ENCODE data around the gene SUGP1. TPM values are rescaled to one million over a fixed set of nuclear protein-coding genes. Genes with fewer than 3 reads are reported as not detected.
A peak's percentile ranks its signal among the peaks of the same experiment; 100 is the strongest.

The SUGP1 gene
- total RNA-seq, 1 donor: 27.1 TPM

GRCh38 chr19:19362075-19362474, 41.8 kb upstream of the SUGP1 start:
- Histone ChIP-seq H3K27me3 (ENCODE audit: insufficient read depth, low read length) (no peaks in the 10 kb centered on the region), H3K9me3 (ENCODE audit: low read depth, low read length) (no peaks in the 10 kb centered on the region), H2AFZ (ENCODE audit: low read length) (no peak overlapping the region), H3K4me3 (ENCODE audit: insufficient read depth, low read length) (no peak overlapping the region), H3K27ac (ENCODE audit: low read depth, low read length) (no peak overlapping the region), H3K36me3 (ENCODE audit: insufficient read depth, low read length) (peaks cover 13% of the 10 kb centered on the region), H3K4me2 (ENCODE audit: insufficient read depth, low read length) (no peak overlapping the region), H3K4me1 (ENCODE audit: insufficient read depth, low read length) (peaks cover 12% of the 10 kb centered on the region), H3K79me2 (ENCODE audit: insufficient read depth, low read length) (no peaks in the 10 kb centered on the region), H4K20me1 (ENCODE audit: insufficient read depth, low read length) (no peaks in the 10 kb centered on the region)
- no peak for DNase-seq (ENCODE audit: insufficient read length, low spot score, missing footprints)
- TF ChIP-seq, protein P1, sequence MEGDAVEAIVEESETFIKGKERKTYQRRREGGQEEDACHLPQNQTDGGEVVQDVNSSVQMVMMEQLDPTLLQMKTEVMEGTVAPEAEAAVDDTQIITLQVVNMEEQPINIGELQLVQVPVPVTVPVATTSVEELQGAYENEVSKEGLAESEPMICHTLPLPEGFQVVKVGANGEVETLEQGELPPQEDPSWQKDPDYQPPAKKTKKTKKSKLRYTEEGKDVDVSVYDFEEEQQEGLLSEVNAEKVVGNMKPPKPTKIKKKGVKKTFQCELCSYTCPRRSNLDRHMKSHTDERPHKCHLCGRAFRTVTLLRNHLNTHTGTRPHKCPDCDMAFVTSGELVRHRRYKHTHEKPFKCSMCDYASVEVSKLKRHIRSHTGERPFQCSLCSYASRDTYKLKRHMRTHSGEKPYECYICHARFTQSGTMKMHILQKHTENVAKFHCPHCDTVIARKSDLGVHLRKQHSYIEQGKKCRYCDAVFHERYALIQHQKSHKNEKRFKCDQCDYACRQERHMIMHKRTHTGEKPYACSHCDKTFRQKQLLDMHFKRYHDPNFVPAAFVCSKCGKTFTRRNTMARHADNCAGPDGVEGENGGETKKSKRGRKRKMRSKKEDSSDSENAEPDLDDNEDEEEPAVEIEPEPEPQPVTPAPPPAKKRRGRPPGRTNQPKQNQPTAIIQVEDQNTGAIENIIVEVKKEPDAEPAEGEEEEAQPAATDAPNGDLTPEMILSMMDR (IDR thresholded peaks at IDR 0.05; ENCODE audit: extremely low read depth, low read depth, low read length): no peak

GRCh38 chr19:19361075-19361594, 40.8 kb upstream of the SUGP1 start:
- TF ChIP-seq, protein P1 (IDR thresholded peaks at IDR 0.05; ENCODE audit: extremely low read depth, low read depth, low read length): peak; percentile 80

DNA sequence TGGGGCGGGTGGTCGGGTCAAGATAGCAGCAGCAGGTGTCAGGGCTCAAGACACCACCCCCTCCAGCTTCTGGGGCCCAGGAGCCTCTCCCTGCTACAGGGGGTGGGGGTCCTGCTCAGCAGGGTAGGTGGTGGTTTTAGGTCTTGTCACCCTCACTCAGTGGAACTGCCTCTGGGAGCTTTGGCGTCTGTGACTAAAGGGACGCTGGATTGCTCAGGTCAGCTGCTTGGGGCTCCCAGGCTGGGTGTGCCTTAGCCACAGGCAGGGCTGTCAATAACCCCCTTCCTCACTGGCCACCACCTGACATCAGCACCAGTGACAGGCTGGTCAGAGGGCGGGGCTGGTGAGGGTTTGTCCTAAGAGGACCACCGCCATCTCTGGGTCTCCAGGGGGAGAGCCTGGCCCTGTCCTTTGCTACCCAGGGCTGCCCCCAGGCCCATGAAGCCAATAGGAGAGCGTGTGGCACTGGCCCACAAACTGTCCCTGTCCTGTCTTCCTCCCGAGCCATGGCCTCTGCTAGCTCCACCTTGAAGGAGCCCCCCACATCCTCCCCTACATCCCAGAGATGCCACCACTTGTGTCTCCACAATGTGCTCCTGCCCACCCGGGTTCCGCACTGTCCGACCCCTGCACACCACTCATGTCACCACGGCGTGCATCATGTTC, 36.7 kb upstream of the SUGP1 start:
- Histone ChIP-seq H3K36me3 (ENCODE audit: insufficient read depth, low read length) (peaks cover 62% of the 10 kb centered on the region), H3K27ac (ENCODE audit: low read depth, low read length) (no peak overlapping the region), H3K4me3 (ENCODE audit: insufficient read depth, low read length) (no peak overlapping the region), H3K79me2 (ENCODE audit: insufficient read depth, low read length) (no peaks in the 10 kb centered on the region), H2AFZ (ENCODE audit: low read length) (no peak overlapping the region), H3K4me2 (ENCODE audit: insufficient read depth, low read length) (no peak overlapping the region), H3K4me1 (ENCODE audit: insufficient read depth, low read length) (peaks cover 5% of the 10 kb centered on the region), H4K20me1 (ENCODE audit: insufficient read depth, low read length) (no peaks in the 10 kb centered on the region), H3K9me3 (ENCODE audit: low read depth, low read length) (no peaks in the 10 kb centered on the region), H3K27me3 (ENCODE audit: insufficient read depth, low read length) (no peaks in the 10 kb centered on the region)
- TF ChIP-seq, protein P1 (IDR thresholded peaks at IDR 0.05; ENCODE audit: extremely low read depth, low read depth, low read length): no peak
- DNase-seq (ENCODE audit: insufficient read length, low spot score, missing footprints): peak; percentile 58

More at GRCh38 chr19:19361075-19361594, 40.8 kb upstream of the SUGP1 start:
- peak overlapping the region; percentile 40 for H2AFZ ChIP-seq (ENCODE audit: low read length)
- no peaks in the 10 kb centered on the region for H3K79me2 ChIP-seq (ENCODE audit: insufficient read depth, low read length)
- H3K4me3 ChIP-seq (ENCODE audit: insufficient read depth, low read length): peak overlapping the region; percentile 46
- no peaks in the 10 kb centered on the region for H4K20me1 ChIP-seq (ENCODE audit: insufficient read depth, low read length)
- H3K36me3 ChIP-seq (ENCODE audit: insufficient read depth, low read length): peaks cover 21% of the 10 kb centered on the region
- peaks cover 9% of the 10 kb centered on the region for H3K4me1 ChIP-seq (ENCODE audit: insufficient read depth, low read length)
- H3K27me3 ChIP-seq (ENCODE audit: insufficient read depth, low read length): no peaks in the 10 kb centered on the region
- H3K27ac ChIP-seq (ENCODE audit: low read depth, low read length): no peak overlapping the region
- peak; percentile 96 for DNase-seq (ENCODE audit: insufficient read length, low spot score, missing footprints)
- H3K4me2 ChIP-seq (ENCODE audit: insufficient read depth, low read length): peak overlapping the region; percentile 68
- no peaks in the 10 kb centered on the region for H3K9me3 ChIP-seq (ENCODE audit: low read depth, low read length)

DNA sequence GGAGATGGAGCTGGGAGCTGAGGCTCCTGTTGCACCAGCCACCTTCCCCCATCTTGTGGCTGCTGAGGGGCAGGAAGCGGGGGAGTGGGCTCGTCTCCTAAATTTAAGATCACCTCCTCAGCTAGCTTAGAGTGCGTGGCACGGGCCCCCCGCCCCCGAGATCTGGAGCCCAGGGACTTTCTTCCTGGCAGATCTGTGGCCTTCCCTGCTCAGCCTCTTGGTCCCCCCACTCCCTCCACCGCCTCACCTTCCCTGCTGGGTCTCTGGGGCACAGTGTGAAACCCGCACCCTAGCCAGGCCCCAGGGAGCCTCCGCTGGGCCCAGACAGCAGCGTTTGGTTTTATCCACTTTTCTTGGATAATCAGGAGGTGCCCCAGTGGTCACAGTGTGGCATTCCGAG, 36.2 kb upstream of the SUGP1 start:
- no peak overlapping the region for H3K27ac ChIP-seq (ENCODE audit: low read depth, low read length)
- no peak overlapping the region for H2AFZ ChIP-seq (ENCODE audit: low read length)
- no peak overlapping the region for H3K4me2 ChIP-seq (ENCODE audit: insufficient read depth, low read length)
- H4K20me1 ChIP-seq (ENCODE audit: insufficient read depth, low read length): no peaks in the 10 kb centered on the region
- TF ChIP-seq, protein P1 (IDR thresholded peaks at IDR 0.05; ENCODE audit: extremely low read depth, low read depth, low read length): no peak
- H3K79me2 ChIP-seq (ENCODE audit: insufficient read depth, low read length): no peaks in the 10 kb centered on the region
- H3K27me3 ChIP-seq (ENCODE audit: insufficient read depth, low read length): no peaks in the 10 kb centered on the region
- peaks cover 5% of the 10 kb centered on the region for H3K4me1 ChIP-seq (ENCODE audit: insufficient read depth, low read length)
- no peak overlapping the region for H3K4me3 ChIP-seq (ENCODE audit: insufficient read depth, low read length)
- DNase-seq (ENCODE audit: insufficient read length, low spot score, missing footprints): no peak
- no peaks in the 10 kb centered on the region for H3K9me3 ChIP-seq (ENCODE audit: low read depth, low read length)
- peaks cover 65% of the 10 kb centered on the region for H3K36me3 ChIP-seq (ENCODE audit: insufficient read depth, low read length)

Measured in osteoblast (primary cell).